ENCODE results near the gene CHMP2A. TPM values are rescaled to one million over a fixed set of nuclear protein-coding genes. Genes with fewer than 3 reads are reported as not detected.

The CHMP2A gene
- total and polyA plus RNA-seq, 7 donors, result 96.5 to 184 (median 126) TPM

DNA sequence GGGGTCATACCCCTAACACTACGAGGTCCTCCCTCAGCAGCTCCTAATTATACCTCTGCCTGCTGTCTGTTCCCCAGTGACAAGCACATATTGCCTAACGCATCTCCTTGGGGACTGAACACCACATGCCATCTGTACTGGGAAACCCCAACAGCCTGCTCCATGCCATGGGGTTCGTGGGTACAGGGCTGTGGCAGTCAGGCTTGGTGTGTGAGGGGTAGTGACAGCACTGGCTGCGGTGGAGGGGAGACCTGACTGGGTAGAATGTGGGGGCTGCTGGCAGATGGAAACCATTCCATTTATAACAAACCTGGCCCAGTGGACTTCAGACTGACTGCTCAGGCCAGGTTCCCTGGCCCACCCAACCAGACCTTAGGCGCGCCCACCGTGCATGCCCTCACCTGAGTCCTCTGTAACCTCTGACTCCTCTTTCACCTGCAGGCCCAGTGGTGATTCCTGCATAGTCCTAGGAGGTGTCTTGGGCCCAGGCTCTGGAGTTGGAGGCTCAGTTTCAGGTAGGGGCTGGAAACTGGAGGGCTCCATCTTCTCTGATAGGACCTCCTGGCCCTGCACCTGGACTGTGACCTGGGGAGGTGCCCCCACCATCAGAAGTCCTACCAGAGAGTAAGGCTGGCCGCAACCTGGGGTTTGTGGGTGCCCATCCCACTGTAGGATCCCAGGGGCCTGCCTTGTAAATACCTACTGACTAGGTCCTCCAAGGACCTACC, 15.2 kb upstream of the CHMP2A start:
- intact Hi-C loops (cut with DNase I), result loop anchor here in 1 of 2 donors (1.0 kb wide), 1 partner anchor 11 kb away; no protein-coding TSS in a partner anchor
- ATAC-seq, result no peak
- Histone ChIP-seq H3K27ac (no peak overlapping the region), H3K27me3 (ENCODE audit: insufficient read depth in 3 of 3, low read length in 2 of 3) (no peaks in the 10 kb centered on the region), H3K4me3 (no peak overlapping the region), H3K36me3 (ENCODE audit: insufficient read depth in 1 of 2, low read depth in 1 of 2) (peaks cover 2 to 52% of the 10 kb centered on the region in 2 donors), H3K9me3 (no peaks in the 10 kb centered on the region), H3K4me1 (peaks cover 13% of the 10 kb centered on the region)
- 86 to 87% (median 86%) methylated on average over 8 of the region's 8 CpGs for WGBS, 3 donors
- TF ChIP-seq, protein P1, sequence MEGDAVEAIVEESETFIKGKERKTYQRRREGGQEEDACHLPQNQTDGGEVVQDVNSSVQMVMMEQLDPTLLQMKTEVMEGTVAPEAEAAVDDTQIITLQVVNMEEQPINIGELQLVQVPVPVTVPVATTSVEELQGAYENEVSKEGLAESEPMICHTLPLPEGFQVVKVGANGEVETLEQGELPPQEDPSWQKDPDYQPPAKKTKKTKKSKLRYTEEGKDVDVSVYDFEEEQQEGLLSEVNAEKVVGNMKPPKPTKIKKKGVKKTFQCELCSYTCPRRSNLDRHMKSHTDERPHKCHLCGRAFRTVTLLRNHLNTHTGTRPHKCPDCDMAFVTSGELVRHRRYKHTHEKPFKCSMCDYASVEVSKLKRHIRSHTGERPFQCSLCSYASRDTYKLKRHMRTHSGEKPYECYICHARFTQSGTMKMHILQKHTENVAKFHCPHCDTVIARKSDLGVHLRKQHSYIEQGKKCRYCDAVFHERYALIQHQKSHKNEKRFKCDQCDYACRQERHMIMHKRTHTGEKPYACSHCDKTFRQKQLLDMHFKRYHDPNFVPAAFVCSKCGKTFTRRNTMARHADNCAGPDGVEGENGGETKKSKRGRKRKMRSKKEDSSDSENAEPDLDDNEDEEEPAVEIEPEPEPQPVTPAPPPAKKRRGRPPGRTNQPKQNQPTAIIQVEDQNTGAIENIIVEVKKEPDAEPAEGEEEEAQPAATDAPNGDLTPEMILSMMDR (IDR thresholded peaks at IDR 0.05), result no peak
- peak in 1 of 2 donors; percentile 15 for DNase-seq

DNA sequence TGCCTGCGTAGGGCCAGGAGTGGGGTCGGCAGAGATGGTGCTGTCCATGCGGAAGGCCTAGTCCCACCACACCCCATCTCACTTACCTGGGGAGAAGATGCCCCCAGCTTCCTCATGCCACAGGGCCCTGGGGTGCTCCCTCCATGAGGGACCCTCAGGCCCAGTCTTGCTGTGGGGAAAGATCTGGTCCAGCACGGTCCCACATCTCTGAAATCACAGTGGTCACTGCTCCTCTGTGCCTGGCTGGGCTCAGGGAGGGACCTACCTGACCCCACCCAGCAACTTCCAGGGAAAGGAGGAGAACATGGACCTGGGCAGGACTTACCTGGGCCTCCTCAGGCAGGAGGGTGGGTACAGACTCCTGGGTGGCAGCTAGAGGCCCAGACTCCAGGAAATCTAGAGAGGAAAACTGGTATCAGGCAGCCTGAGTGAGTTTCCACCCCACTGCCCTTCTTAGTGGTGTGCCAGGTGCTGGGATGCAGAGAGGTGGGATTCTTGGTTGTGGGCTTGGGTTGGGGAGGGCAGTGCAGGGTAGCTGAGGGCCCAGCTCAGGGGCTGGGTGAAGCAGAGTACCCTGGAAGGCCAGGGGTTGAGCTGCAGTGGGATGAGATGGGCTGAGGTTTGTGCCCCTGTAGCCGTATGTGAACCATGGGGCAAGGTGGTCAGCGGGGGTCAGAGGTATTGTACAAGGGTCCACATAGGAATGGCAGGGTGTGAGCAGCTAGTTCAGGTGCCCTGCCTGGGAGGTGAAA, 14.5 kb upstream of the CHMP2A start:
- H3K9me3 ChIP-seq, result no peaks in the 10 kb centered on the region
- H3K4me1 ChIP-seq, result peaks cover 10% of the 10 kb centered on the region
- H3K36me3 ChIP-seq (ENCODE audit: insufficient read depth in 1 of 2, low read depth in 1 of 2), result peaks cover 2 to 52% of the 10 kb centered on the region in 2 donors
- WGBS, 3 donors, result 87 to 93% (median 92%) methylated on average over 6 of the region's 6 CpGs
- no peak overlapping the region for H3K4me3 ChIP-seq
- intact Hi-C loops (cut with DNase I), result no loop called here
- TF ChIP-seq, protein P1 (IDR thresholded peaks at IDR 0.05), result no peak
- no peaks in the 10 kb centered on the region for H3K27me3 ChIP-seq (ENCODE audit: insufficient read depth in 3 of 3, low read length in 2 of 3)
- no peak overlapping the region for H3K27ac ChIP-seq
- ATAC-seq (no peak), DNase-seq (peak in 1 of 2 donors; percentile 8)

DNA sequence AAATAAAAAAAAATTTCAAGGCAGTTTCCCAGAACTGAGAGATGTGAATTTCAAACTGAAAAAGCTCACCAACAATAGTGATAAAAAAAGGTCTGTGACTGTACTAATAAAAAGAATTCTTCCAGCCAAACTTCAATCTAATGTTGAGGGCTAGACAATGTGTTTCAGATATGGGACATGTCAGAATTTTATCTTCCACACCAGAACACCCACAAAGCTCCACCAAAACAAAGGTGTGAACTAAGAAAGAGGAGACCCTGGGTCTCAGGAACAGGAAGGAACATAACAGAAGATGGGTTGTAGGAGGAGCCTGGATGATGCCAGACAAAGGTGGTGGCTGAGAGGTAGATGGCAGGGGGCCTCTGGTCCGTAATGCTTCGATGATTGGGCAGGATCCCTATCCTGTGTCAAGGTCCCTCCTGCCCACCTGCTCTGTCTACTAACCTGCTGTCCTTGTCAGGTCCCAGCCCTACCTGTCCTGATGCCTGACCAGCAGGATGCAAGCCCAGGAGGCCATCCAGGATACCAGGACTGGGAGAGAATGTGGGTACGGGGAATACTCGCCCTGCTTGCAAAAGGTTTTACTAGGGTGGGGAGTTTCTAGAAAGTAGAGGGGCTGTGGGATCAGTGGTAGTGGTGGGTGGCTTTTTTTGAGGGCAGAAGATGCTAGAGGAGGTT, 13.7 kb upstream of the CHMP2A start:
- WGBS, 3 donors, result 91 to 99% (median 98%) methylated on average over 4 of the region's 4 CpGs
- TF ChIP-seq, protein P1 (IDR thresholded peaks at IDR 0.05), result no peak
- Histone ChIP-seq H3K9me3 (no peaks in the 10 kb centered on the region), H3K27me3 (ENCODE audit: insufficient read depth in 3 of 3, low read length in 2 of 3) (no peaks in the 10 kb centered on the region), H3K4me1 (peaks cover 8% of the 10 kb centered on the region), H3K36me3 (ENCODE audit: insufficient read depth in 1 of 2, low read depth in 1 of 2) (peaks cover 2 to 52% of the 10 kb centered on the region in 2 donors), H3K27ac (no peak overlapping the region), H3K4me3 (no peak overlapping the region)
- ATAC-seq, result no peak
- peak in 1 of 2 donors; percentile 9 for DNase-seq
- intact Hi-C loops (cut with DNase I), result no loop called here

DNA sequence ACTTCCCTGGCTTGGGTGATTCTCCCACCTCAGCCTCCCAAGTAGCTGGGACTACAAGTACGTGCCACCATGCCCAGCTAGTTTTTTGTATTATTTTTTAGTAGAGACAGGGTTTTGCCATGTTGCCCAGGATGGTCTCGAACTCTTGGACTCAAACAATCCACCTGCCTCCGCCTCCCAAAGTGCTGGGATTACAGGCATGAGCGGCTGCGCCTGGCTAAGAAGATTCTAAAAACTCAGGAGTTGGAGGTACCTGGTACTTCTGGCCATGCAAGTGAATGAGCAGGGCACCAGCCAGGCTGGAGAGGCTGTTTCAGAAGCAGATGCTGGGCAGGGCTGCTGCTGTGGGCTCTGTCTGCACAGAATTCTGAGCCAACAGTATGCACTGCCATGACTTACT, 12.1 kb upstream of the CHMP2A start:
- ATAC-seq, result no peak
- peaks cover 19% of the 10 kb centered on the region for H3K4me1 ChIP-seq
- peaks cover 2 to 52% of the 10 kb centered on the region in 2 donors for H3K36me3 ChIP-seq (ENCODE audit: insufficient read depth in 1 of 2, low read depth in 1 of 2)
- no peak overlapping the region for H3K27ac ChIP-seq
- intact Hi-C loops (cut with DNase I), result no loop called here
- 95% methylated on average over 5 of the region's 5 CpGs for WGBS, 3 donors
- TF ChIP-seq, protein P1 (IDR thresholded peaks at IDR 0.05), result no peak
- no peak overlapping the region for H3K4me3 ChIP-seq
- DNase-seq, result no peak
- no peaks in the 10 kb centered on the region for H3K27me3 ChIP-seq (ENCODE audit: insufficient read depth in 3 of 3, low read length in 2 of 3)
- no peaks in the 10 kb centered on the region for H3K9me3 ChIP-seq
